K562 (cell line): ENCODE measurements around the gene GCDH. TPM values are rescaled to one million over a fixed set of nuclear protein-coding genes. Genes with fewer than 3 reads are reported as not detected.

Experiments used
- BRF2 ChIP-seq: IDR thresholded peaks from 3 replicates; pipeline ENCODE4 v1.6.1; 2011; ENCODE audit warnings: borderline replicate concordance, mild to moderate bottlenecking; ENCODE audit not compliant: insufficient read length, insufficient read depth
- CEBPZ ChIP-seq: fragments of 150-350 bp; IDR thresholded peaks from 2 replicates; pipeline ENCODE4 v1.6.1; 2014; ENCODE audit warnings: low read depth, mild to moderate bottlenecking, low read length, borderline replicate concordance
- ERF ChIP-seq: fragments of 450-650 bp; formaldehyde crosslinking; IDR thresholded peaks from 2 replicates; pipeline ENCODE4 v1.4.0; 2020; ENCODE audit warnings: mild to moderate bottlenecking, mixed read lengths
- EWSR1 ChIP-seq: fragments of 450-650 bp; IDR thresholded peaks from 2 replicates; pipeline ENCODE4 v1.6.1; 2018; ENCODE audit warnings: borderline replicate concordance, mild to moderate bottlenecking, low read depth, moderate library complexity; ENCODE audit not compliant: partially characterized antibody
- EZH2 ChIP-seq: IDR thresholded peaks from 2 replicates; pipeline ENCODE4 v1.6.1; 2012; ENCODE audit warnings: low read depth, mild to moderate bottlenecking, inconsistent platforms, low read length, borderline replicate concordance
- HMBOX1 ChIP-seq: sonication (generic); IDR thresholded peaks from 2 replicates; pipeline ENCODE4 v1.6.1; 2016
- NR3C1 ChIP-seq: sonication (generic); formaldehyde crosslinking; IDR thresholded peaks from 2 replicates; pipeline ENCODE4 v1.8.1; 2022; ENCODE audit warnings: missing genetic modification reagents
- RBM22 ChIP-seq: fragments of 200-400 bp; formaldehyde crosslinking; IDR thresholded peaks from 2 replicates; pipeline ENCODE4 v1.6.1; 2018; ENCODE audit warnings: low read length, low read depth; ENCODE audit not compliant: poor library complexity, severe bottlenecking
- RUNX1 ChIP-seq: sonication (generic); IDR thresholded peaks from 2 replicates; pipeline ENCODE4 v1.6.1; 2016; ENCODE audit warnings: antibody characterized with exemption, low read depth
- ZBTB40 ChIP-seq, 2 experiments: fragments of 450-650 bp in 1 of 2; sonication (generic) in 1 of 2; formaldehyde crosslinking in 1 of 2; IDR thresholded peaks; 2 replicates each; pipeline versions ENCODE4 v1.7.1 to v1.9.0; 2016 to 2022; ENCODE audit warnings: inconsistent platforms in 1 of 2, mild to moderate bottlenecking in 1 of 2, missing genetic modification reagents in 1 of 2
- polyA plus RNA-seq, 8 experiments: library from polyadenylated mRNA; depleted of rRNA in 4 of 8; stranded (reverse) in 5 of 8; unstranded in 3 of 8; fragments of >200 nt; fragmentation: Nextera tagmentation in 2 of 8; fragmentation: Illumina TruSeq in 1 of 8; extraction: Ambion mirVana in 2 of 8; extraction: Trizol in 1 of 8; gene quantifications; 2 replicates each; pipeline versions ENCODE4 v1.2.1 to v1.2.3, GENCODE V29; 2011 to 2014; ENCODE audit warnings: inconsistent platforms in 1 of 8, missing spikeins in 1 of 8
- total RNA-seq, 7 experiments: library from RNA; depleted of rRNA in 6 of 7; stranded (reverse); fragments of >200 nt in 6 of 7; fragmentation: Illumina TruSeq in 2 of 7; extraction: Trizol in 2 of 7; gene quantifications; 2 replicates each; pipeline versions ENCODE4 v1.2.1 to v1.2.3, GENCODE V29; 2011 to 2021; ENCODE audit warnings: low replicate concordance in 1 of 7

GCDH gene
- total and polyA plus RNA-seq, 9 of the 15 experiments (the other 6 are each of a cell fraction or from before 2014, with no cell fraction given): 2.9 to 50.8 (median 19.1) TPM

GRCh38 chr19:12933287-12934072 is 42.5 kb downstream of the GCDH start, which contains the start of gene FARSA (continued):
- TF ChIP-seq EWSR1 (no peak), EZH2 (no peak), ERF (no peak), CEBPZ (no peak), BRF2 (no peak), NR3C1 (CRISPR knock-in tag) (no peak), HMBOX1 (no peak), RUNX1 (no peak), ZBTB40 (IDR thresholded peaks at IDR 0.05) (peak; percentile 97), ZBTB40 (CRISPR knock-in tag; IDR thresholded peaks at IDR 0.05) (no peak), RBM22 (no peak)
